ENCODE results near the gene TNFAIP8.

TNFAIP8 gene

DNA sequence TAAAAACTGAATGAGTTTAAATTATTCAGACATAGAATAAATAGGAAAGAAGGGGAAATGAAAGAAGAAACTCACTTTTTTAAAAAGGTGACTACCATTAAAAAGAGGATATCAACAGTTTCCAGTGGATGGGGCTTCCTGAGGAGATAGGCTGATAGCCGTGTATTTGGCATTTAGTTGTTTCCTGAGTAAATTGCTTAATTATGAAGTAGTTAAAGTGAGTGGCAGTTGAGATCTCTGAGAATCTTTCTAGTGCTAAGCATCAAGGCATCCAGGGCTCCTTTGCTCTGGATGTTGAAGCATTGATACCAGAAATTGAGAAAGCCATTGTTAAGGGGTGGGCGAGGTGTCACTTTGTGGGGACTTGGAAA is 2.7 kb downstream of the TNFAIP8 start:
- DNase-seq (ENCODE audit: low read depth), result no peak
- no peak overlapping the region for H3K4me3 ChIP-seq (ENCODE audit: control insufficient read depth, low read depth, low read length)
- TF ChIP-seq, protein P1, sequence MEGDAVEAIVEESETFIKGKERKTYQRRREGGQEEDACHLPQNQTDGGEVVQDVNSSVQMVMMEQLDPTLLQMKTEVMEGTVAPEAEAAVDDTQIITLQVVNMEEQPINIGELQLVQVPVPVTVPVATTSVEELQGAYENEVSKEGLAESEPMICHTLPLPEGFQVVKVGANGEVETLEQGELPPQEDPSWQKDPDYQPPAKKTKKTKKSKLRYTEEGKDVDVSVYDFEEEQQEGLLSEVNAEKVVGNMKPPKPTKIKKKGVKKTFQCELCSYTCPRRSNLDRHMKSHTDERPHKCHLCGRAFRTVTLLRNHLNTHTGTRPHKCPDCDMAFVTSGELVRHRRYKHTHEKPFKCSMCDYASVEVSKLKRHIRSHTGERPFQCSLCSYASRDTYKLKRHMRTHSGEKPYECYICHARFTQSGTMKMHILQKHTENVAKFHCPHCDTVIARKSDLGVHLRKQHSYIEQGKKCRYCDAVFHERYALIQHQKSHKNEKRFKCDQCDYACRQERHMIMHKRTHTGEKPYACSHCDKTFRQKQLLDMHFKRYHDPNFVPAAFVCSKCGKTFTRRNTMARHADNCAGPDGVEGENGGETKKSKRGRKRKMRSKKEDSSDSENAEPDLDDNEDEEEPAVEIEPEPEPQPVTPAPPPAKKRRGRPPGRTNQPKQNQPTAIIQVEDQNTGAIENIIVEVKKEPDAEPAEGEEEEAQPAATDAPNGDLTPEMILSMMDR (conservative IDR thresholded peaks at IDR 0.05; ENCODE audit: control insufficient read depth, insufficient read depth, low read depth, low read length), result no peak

- DNase-seq (ENCODE audit: low read depth), result no peak
- TF ChIP-seq, protein P1 (conservative IDR thresholded peaks at IDR 0.05; ENCODE audit: control insufficient read depth, insufficient read depth, low read depth, low read length), result no peak
- H3K4me3 ChIP-seq (ENCODE audit: control insufficient read depth, low read depth, low read length), result no peak overlapping the region
Measured at GRCh38 chr5:119358901-119359603, 3.2 kb downstream of the TNFAIP8 start.

GRCh38 chr5:119359737-119360413 is 4.1 kb downstream of the TNFAIP8 start:
- DNase-seq (ENCODE audit: low read depth), result no peak
- H3K4me3 ChIP-seq (ENCODE audit: control insufficient read depth, low read depth, low read length), result no peak overlapping the region
- TF ChIP-seq, protein P1 (conservative IDR thresholded peaks at IDR 0.05; ENCODE audit: control insufficient read depth, insufficient read depth, low read depth, low read length), result no peak

- TF ChIP-seq, protein P1 (conservative IDR thresholded peaks at IDR 0.05; ENCODE audit: control insufficient read depth, insufficient read depth, low read depth, low read length), result no peak
- DNase-seq (ENCODE audit: low read depth), result peak; percentile 80
- no peak overlapping the region for H3K4me3 ChIP-seq (ENCODE audit: control insufficient read depth, low read depth, low read length)
Measured at GRCh38 chr5:119360905-119361593, 5.2 kb downstream of the TNFAIP8 start.

DNA sequence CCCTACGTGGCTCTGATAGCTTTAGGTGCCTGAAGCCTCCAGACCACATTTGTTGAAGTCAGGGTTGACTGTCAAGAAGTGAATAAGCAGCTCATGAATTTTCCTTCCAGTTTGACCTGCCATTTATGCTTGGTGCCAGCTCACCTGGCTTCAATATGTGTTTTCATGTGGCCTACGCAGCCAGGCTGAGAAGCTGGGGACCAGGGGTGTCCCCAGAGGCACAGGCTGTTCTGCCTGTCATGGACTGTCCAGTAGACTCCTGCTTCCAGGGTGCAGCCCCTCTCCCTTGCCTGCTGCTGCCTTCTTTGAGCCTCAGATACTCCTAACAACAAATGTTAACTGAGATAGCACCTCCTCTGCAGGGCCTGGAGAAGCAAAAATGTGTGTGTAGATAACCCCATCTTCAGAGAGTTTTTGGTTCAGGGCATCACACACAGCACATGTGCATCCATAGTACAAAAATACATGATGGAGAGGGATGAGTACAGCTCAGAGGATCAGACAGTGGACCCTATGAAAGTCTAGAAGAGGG is 5.8 kb downstream of the TNFAIP8 start:
- H3K4me3 ChIP-seq (ENCODE audit: control insufficient read depth, low read depth, low read length), result no peak overlapping the region
- DNase-seq (ENCODE audit: low read depth), result no peak
- TF ChIP-seq, protein P1 (conservative IDR thresholded peaks at IDR 0.05; ENCODE audit: control insufficient read depth, insufficient read depth, low read depth, low read length), result no peak

DNA sequence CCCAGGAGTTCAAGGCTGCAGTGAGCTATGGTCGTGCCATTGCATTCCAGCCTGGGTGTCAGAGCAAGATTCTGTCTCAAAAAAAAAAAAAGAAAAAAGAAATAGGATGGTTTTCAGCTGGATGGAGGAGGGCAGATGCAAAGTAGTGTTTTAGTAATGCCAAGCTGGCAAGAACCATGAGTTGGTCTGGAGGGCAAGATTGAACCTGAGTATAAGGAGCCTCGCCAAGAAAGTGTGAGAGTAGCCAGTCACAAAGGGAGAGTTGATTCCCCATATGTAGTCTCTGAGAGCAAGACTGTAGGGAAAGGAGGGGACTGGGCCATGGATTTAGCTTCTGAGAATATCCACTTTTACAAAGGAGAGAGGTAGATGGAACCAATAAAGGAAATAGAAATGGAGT is 6.9 kb downstream of the TNFAIP8 start:
- DNase-seq (ENCODE audit: low read depth), result no peak
- H3K4me3 ChIP-seq (ENCODE audit: control insufficient read depth, low read depth, low read length), result no peak overlapping the region
- TF ChIP-seq, protein P1 (conservative IDR thresholded peaks at IDR 0.05; ENCODE audit: control insufficient read depth, insufficient read depth, low read depth, low read length), result no peak
